ENCODE measurements around the gene ACACA. TPM values are rescaled to one million over a fixed set of nuclear protein-coding genes. Genes with fewer than 3 reads are reported as not detected.
A peak's percentile ranks its signal among the peaks of the same experiment; 100 is the strongest.
"Not testable (repeated sequence)": the region's sequence is repeated elsewhere in the genome, so short reads cannot be mapped to it uniquely, and the experiment has no call there.

ACACA gene
- total and polyA plus RNA-seq, 5 experiments from 2014 or later, result 5.7 to 15.2 (median 9.0) TPM

- Mint-ChIP-seq H3K4me1 (peaks cover 10 to 29% (median 22%) of the 10 kb centered on the region in 4 donors), H3K27ac (peak overlapping the region in 1 of 10 donors; percentile 15), H3K9me3 (peaks cover 4 to 13% (median 6%) of the 10 kb centered on the region in 9 donors), H3K27me3 (no peaks in the 10 kb centered on the region), H3K36me3 (peaks cover 6 to 35% (median 29%) of the 10 kb centered on the region in 3 donors), H3K4me3 (no peak overlapping the region)
- ATAC-seq, result no peak
- DNase-seq, result no peak
- POLR2A ChIA-PET, result no interaction called here
Observed at GRCh38 chr17:37084372-37084771, 322.3 kb downstream of the ACACA start.

- no peak for ATAC-seq
- POLR2A ChIA-PET, result no interaction called here
Observed at GRCh38 chr17:37083456-37083855, 323.2 kb downstream of the ACACA start.

GRCh38 chr17:37082985-37083384 lies 323.7 kb downstream of the ACACA start:
- no peaks in the 10 kb centered on the region for H3K27me3 Mint-ChIP-seq
- POLR2A ChIA-PET, result no interaction called here
- peaks cover 5 to 15% (median 9%) of the 10 kb centered on the region in 4 donors for H3K4me1 Mint-ChIP-seq

More at GRCh38 chr17:37083456-37083855, 323.2 kb downstream of the ACACA start:
- peaks cover 9 to 19% (median 12%) of the 10 kb centered on the region in 4 donors for H3K4me1 Mint-ChIP-seq
- peaks cover 7 to 35% (median 31%) of the 10 kb centered on the region in 3 donors for H3K36me3 Mint-ChIP-seq
- no peak overlapping the region for H3K4me3 Mint-ChIP-seq
- no peaks in the 10 kb centered on the region for H3K27me3 Mint-ChIP-seq
- H3K9me3 Mint-ChIP-seq, result peaks cover 6 to 17% (median 10%) of the 10 kb centered on the region in 9 donors
- no peak for DNase-seq
- H3K27ac Mint-ChIP-seq, result peak overlapping the region in 3 of 10 donors; percentile 12 to 66 (median 40)

GRCh38 chr17:37082311-37082860 lies 324.2 kb downstream of the ACACA start:
- POLR2A ChIA-PET, result no interaction called here
- no peak overlapping the region for H3K27ac Mint-ChIP-seq
- peaks cover 7 to 29% (median 25%) of the 10 kb centered on the region in 3 donors for H3K36me3 Mint-ChIP-seq
- ATAC-seq, result no peak
- DNase-seq, result no peak
- H3K4me3 Mint-ChIP-seq, result no peak overlapping the region
- H3K4me1 Mint-ChIP-seq, result peaks cover 0 to 9% (median 5%) of the 10 kb centered on the region in 4 donors
- H3K27me3 Mint-ChIP-seq, result no peaks in the 10 kb centered on the region
- H3K9me3 Mint-ChIP-seq, result peaks cover 6 to 17% (median 10%) of the 10 kb centered on the region in 9 donors

More at GRCh38 chr17:37082985-37083384, 323.7 kb downstream of the ACACA start:
- H3K36me3 Mint-ChIP-seq, result peaks cover 7 to 35% (median 31%) of the 10 kb centered on the region in 3 donors
- H3K9me3 Mint-ChIP-seq, result peaks cover 6 to 17% (median 10%) of the 10 kb centered on the region in 9 donors
- no peak for DNase-seq
- ATAC-seq, result no peak
- no peak overlapping the region for H3K4me3 Mint-ChIP-seq
- peak overlapping the region in 4 of 10 donors; percentile 15 to 75 (median 52) for H3K27ac Mint-ChIP-seq

- Mint-ChIP-seq H3K4me3 (no peak overlapping the region), H3K9me3 (peaks cover 6 to 17% (median 10%) of the 10 kb centered on the region in 9 donors), H3K4me1 (peaks cover 0 to 9% (median 4%) of the 10 kb centered on the region in 4 donors), H3K27ac (no peak overlapping the region), H3K36me3 (peaks cover 7 to 19% (median 17%) of the 10 kb centered on the region in 3 donors), H3K27me3 (no peaks in the 10 kb centered on the region)
- POLR2A ChIA-PET, result no interaction called here
- DNase-seq (no peak), ATAC-seq (no peak)
Observed at GRCh38 chr17:37081287-37081686, 325.3 kb downstream of the ACACA start.

- no peak overlapping the region for H3K27ac Mint-ChIP-seq
- DNase-seq (no peak), ATAC-seq (no peak)
- peaks cover 6 to 17% (median 10%) of the 10 kb centered on the region in 9 donors for H3K9me3 Mint-ChIP-seq
- H3K27me3 Mint-ChIP-seq, result peaks cover 0 to 2% (median 0%) of the 10 kb centered on the region in 5 donors
- POLR2A ChIA-PET, result no interaction called here
- peaks cover 0 to 5% (median 4%) of the 10 kb centered on the region in 4 donors for H3K4me1 Mint-ChIP-seq
- H3K4me3 Mint-ChIP-seq, result no peak overlapping the region
- H3K36me3 Mint-ChIP-seq, result peaks cover 4 to 7% (median 6%) of the 10 kb centered on the region in 3 donors
Observed at GRCh38 chr17:37079735-37080134, 326.9 kb downstream of the ACACA start.

- POLR2A ChIA-PET, result no interaction called here
- peaks cover 0 to 7% (median 6%) of the 10 kb centered on the region in 3 donors for H3K36me3 Mint-ChIP-seq
- no peak overlapping the region for H3K4me3 Mint-ChIP-seq
- H3K27me3 Mint-ChIP-seq, result peaks cover 0 to 2% (median 0%) of the 10 kb centered on the region in 5 donors
- no peak overlapping the region for H3K27ac Mint-ChIP-seq
- H3K4me1 Mint-ChIP-seq, result peaks cover 0 to 5% (median 4%) of the 10 kb centered on the region in 4 donors
- peaks cover 6 to 17% (median 10%) of the 10 kb centered on the region in 9 donors for H3K9me3 Mint-ChIP-seq
- DNase-seq (no peak), ATAC-seq (no peak)
Observed at GRCh38 chr17:37079065-37079708, 327.4 kb downstream of the ACACA start.

GRCh38 chr17:37073464-37073863 lies 333.2 kb downstream of the ACACA start:
- H3K4me3 Mint-ChIP-seq, H3K9me3 Mint-ChIP-seq, H3K36me3 Mint-ChIP-seq, H3K27me3 Mint-ChIP-seq, ATAC-seq, H3K27ac Mint-ChIP-seq, H3K4me1 Mint-ChIP-seq, DNase-seq: not testable (repeated sequence)
- POLR2A ChIA-PET, result interaction anchor here (0.7 kb wide), 2 partner anchors 25 to 153 kb away, joined by 3 to 4 read pairs; no protein-coding TSS in a partner anchor

GRCh38 chr17:37069087-37069486 lies 337.5 kb downstream of the ACACA start:
- DNase-seq (no peak), ATAC-seq (no peak)
- POLR2A ChIA-PET, result no interaction called here
- H3K4me3 Mint-ChIP-seq, result no peak overlapping the region
- no peaks in the 10 kb centered on the region for H3K36me3 Mint-ChIP-seq
- H3K27me3 Mint-ChIP-seq, result peaks cover 0 to 10% (median 1%) of the 10 kb centered on the region in 5 donors
- H3K4me1 Mint-ChIP-seq, result peaks cover 0 to 3% (median 0%) of the 10 kb centered on the region in 4 donors
- H3K9me3 Mint-ChIP-seq, result peaks cover 0 to 2% (median 0%) of the 10 kb centered on the region in 9 donors
- no peak overlapping the region for H3K27ac Mint-ChIP-seq

- POLR2A ChIA-PET, result no interaction called here
- Mint-ChIP-seq H3K4me3 (no peak overlapping the region), H3K36me3 (no peaks in the 10 kb centered on the region), H3K4me1 (peaks cover 0 to 3% (median 0%) of the 10 kb centered on the region in 4 donors), H3K27me3 (peaks cover 0 to 10% (median 1%) of the 10 kb centered on the region in 5 donors), H3K9me3 (peaks cover 0 to 2% (median 0%) of the 10 kb centered on the region in 9 donors), H3K27ac (peak overlapping the region in 2 of 10 donors; percentile 14 to 17)
- DNase-seq (no peak), ATAC-seq (no peak)
Observed at GRCh38 chr17:37068266-37068665, 338.4 kb downstream of the ACACA start.

GRCh38 chr17:37067555-37068111 lies 339.0 kb downstream of the ACACA start:
- DNase-seq (no peak), ATAC-seq (no peak)
- Mint-ChIP-seq H3K27me3 (peaks cover 0 to 10% (median 1%) of the 10 kb centered on the region in 5 donors), H3K36me3 (no peaks in the 10 kb centered on the region), H3K4me1 (peaks cover 0 to 3% (median 0%) of the 10 kb centered on the region in 4 donors), H3K27ac (no peak overlapping the region), H3K9me3 (peaks cover 0 to 2% (median 0%) of the 10 kb centered on the region in 9 donors), H3K4me3 (no peak overlapping the region)
- POLR2A ChIA-PET, result no interaction called here

GRCh38 chr17:37066322-37067255 lies 340.0 kb downstream of the ACACA start:
- POLR2A ChIA-PET, result no interaction called here
- Mint-ChIP-seq H3K9me3 (peaks cover 0 to 2% (median 0%) of the 10 kb centered on the region in 9 donors), H3K4me1 (peaks cover 0 to 3% (median under 1%) of the 10 kb centered on the region in 4 donors), H3K27ac (no peak overlapping the region), H3K36me3 (no peaks in the 10 kb centered on the region), H3K4me3 (no peak overlapping the region), H3K27me3 (peaks cover 0 to 10% (median 1%) of the 10 kb centered on the region in 5 donors)
- ATAC-seq (no peak), DNase-seq (no peak)

Measured in naive thymus-derived CD8-positive, alpha-beta T cell (primary cell).